ENCODE data around the gene SIRT2. TPM values are rescaled to one million over a fixed set of nuclear protein-coding genes. Genes with fewer than 3 reads are reported as not detected.

The SIRT2 gene
- total RNA-seq, 6 donors from 2014 or later = 45.2 to 93.2 (median 59.1) TPM

DNA sequence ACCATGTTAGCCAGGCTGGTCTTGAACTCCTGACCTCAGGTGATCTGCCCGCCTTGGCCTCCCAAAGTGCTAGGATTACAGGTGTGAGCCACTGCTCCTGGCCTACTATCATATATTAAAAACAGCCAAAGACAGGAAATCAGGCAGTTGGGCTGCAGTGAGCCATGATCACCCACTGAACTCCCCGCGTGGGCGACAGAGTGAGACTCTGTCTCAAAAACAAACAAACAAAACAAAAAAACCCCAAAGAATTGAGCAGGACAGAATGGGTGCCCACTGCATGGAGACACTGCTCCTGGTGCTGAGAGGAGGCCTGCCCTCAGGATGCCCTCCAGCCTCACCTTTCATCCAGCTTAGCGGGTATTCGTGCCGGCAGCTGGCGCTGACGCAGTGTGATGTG, 16.1 kb downstream of the SIRT2 start:
- Histone ChIP-seq H3K9me3 (no peaks in the 10 kb centered on the region), H3K4me3 (no peak overlapping the region), H3K36me3 (peaks cover 0 to 65% (median 38%) of the 10 kb centered on the region in 4 donors), H3K27ac (no peak overlapping the region), H3K27me3 (no peaks in the 10 kb centered on the region), H3K4me1 (peaks cover 5 to 6% (median 6%) of the 10 kb centered on the region in 4 donors)
- TF ChIP-seq, protein P1, sequence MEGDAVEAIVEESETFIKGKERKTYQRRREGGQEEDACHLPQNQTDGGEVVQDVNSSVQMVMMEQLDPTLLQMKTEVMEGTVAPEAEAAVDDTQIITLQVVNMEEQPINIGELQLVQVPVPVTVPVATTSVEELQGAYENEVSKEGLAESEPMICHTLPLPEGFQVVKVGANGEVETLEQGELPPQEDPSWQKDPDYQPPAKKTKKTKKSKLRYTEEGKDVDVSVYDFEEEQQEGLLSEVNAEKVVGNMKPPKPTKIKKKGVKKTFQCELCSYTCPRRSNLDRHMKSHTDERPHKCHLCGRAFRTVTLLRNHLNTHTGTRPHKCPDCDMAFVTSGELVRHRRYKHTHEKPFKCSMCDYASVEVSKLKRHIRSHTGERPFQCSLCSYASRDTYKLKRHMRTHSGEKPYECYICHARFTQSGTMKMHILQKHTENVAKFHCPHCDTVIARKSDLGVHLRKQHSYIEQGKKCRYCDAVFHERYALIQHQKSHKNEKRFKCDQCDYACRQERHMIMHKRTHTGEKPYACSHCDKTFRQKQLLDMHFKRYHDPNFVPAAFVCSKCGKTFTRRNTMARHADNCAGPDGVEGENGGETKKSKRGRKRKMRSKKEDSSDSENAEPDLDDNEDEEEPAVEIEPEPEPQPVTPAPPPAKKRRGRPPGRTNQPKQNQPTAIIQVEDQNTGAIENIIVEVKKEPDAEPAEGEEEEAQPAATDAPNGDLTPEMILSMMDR (IDR thresholded peaks at IDR 0.05) = no peak
- no peak for TF ChIP-seq POLR2AphosphoS5 (IDR thresholded peaks at IDR 0.05)
- TF ChIP-seq EP300 (IDR thresholded peaks at IDR 0.05) = no peak
- TF ChIP-seq POLR2A (IDR thresholded peaks at IDR 0.05) = no peak
- DNase-seq = no peak
- 95 to 96% methylated on average over 9 of the region's 9 CpGs for WGBS, 2 donors
- ATAC-seq (ENCODE audit: low FRiP score in 2 of 2) = no peak

DNA sequence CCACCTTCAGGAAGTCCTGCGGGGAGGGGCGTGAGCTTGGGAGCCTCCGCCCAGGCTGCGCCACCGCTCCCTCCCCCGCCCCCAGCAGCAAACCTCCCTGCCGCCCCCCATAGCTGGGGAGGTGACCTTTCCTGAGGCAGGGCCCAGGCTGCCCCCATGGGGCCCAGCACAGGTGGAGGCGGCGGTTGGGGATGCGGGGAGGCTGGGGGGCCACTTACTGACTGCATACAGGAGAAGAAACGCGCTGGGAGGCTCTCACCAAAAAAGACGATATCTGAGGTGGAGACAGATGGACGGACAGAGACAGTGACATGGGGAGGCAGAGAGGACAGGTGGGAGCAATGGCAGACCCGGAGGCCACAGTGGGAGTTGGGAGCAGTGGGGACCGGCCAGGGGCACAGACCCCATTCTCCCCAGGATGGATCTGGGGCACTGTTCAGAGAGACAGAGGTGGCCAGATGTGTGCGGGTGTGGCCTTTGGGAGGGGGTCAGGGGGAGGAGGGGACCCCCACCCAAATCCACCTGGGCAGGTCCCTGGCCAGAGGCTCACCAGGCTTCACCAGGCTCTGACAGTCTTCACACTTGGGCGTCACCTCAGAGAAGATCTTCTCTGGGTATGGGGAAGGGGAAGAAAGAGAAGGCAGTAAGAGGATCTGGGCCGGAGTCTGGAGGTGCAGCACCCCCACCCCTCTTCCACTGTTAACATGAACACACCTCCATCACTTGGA, 18.4 kb downstream of the SIRT2 start:
- Histone ChIP-seq H3K9me3 (no peaks in the 10 kb centered on the region), H3K27ac (no peak overlapping the region), H3K4me3 (no peak overlapping the region), H3K27me3 (no peaks in the 10 kb centered on the region), H3K36me3 (peaks cover 0 to 51% (median 31%) of the 10 kb centered on the region in 4 donors), H3K4me1 (peaks cover 16 to 19% (median 16%) of the 10 kb centered on the region in 4 donors)
- WGBS, 2 donors = 96% methylated on average over 12 to 16 of the region's 19 CpGs
- no peak for ATAC-seq (ENCODE audit: low FRiP score in 2 of 2)
- TF ChIP-seq EP300 (IDR thresholded peaks at IDR 0.05) (no peak), POLR2A (IDR thresholded peaks at IDR 0.05) (no peak), POLR2AphosphoS5 (IDR thresholded peaks at IDR 0.05) (no peak)
- TF ChIP-seq, protein P1 (IDR thresholded peaks at IDR 0.05) = no peak
- peak in 1 of 2 donors; percentile 80 for DNase-seq

DNA sequence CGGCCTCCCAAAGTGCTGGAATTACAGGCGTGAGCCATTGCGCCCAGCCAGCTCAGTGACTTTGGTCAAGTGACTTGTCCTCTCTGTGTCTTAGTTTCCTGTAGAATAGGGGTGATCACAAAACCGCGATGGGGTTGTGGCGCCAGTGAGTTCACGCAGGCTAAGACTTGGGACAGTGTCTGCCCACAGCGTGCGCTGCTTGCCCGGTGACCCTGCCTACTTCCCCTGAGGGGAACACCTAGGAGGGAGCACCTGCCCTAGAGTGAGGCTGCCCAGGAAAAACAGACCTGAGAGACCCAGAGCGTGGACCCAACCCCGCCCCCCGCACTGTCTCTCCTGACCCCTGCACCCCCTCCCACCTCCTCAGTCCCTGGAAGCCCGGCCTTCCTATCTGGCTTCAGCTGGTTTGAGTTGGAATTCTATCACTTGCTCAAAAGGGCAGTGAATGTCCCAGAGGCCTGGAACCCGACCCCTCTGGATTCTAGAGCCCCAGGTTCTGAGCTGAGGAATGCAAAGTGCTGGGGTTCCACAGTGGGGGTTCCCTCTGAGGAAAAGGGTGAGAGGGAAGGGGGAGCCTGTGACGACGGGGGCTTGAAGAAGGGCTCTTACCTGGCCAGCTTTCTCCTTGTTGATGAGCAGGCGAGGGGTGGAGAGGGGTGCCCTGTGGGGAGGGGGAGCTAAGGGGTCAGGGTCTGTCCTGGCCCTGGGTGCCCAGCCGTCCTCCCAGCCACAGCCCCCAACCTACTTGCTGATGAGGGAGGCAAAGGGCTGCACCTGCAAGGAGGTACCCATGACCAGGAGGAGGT, 19.1 kb downstream of the SIRT2 start:
- peaks cover 0 to 51% (median 31%) of the 10 kb centered on the region in 4 donors for H3K36me3 ChIP-seq
- peaks cover 16 to 19% (median 16%) of the 10 kb centered on the region in 4 donors for H3K4me1 ChIP-seq
- no peak for ATAC-seq (ENCODE audit: low FRiP score in 2 of 2)
- no peaks in the 10 kb centered on the region for H3K9me3 ChIP-seq
- H3K27me3 ChIP-seq = no peaks in the 10 kb centered on the region
- WGBS, 2 donors = 93 to 94% methylated on average over 6 to 19 of the region's 19 CpGs
- no peak overlapping the region for H3K27ac ChIP-seq
- H3K4me3 ChIP-seq = no peak overlapping the region
- DNase-seq = no peak
- TF ChIP-seq EP300 (IDR thresholded peaks at IDR 0.05) (no peak), POLR2AphosphoS5 (IDR thresholded peaks at IDR 0.05) (no peak), POLR2A (IDR thresholded peaks at IDR 0.05) (no peak)
- TF ChIP-seq, protein P1 (IDR thresholded peaks at IDR 0.05) = no peak

DNA sequence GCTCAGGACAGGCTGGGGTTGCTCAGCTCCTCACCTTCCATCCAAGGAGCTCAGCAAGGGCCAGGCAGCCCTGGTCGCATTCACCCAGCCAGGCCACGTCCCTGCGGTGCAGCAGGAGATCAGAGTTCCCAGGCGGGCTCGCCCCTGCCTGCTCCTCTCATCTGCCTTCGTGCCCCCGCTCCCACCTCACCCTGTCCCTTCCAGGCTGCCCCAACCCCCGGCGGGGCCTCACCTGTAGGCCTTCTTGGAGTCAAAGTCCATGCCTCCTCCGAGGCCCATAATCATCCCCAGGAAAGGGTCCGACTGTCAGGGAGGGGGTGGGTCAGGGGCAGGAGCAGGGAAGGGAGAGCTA, 20.0 kb downstream of the SIRT2 start:
- Histone ChIP-seq H3K27ac (peak overlapping the region in 1 of 4 donors; percentile 89), H3K4me1 (peaks cover 16 to 19% (median 16%) of the 10 kb centered on the region in 4 donors), H3K9me3 (no peaks in the 10 kb centered on the region), H3K27me3 (no peaks in the 10 kb centered on the region), H3K36me3 (peaks cover 0 to 51% (median 31%) of the 10 kb centered on the region in 4 donors), H3K4me3 (no peak overlapping the region)
- DNase-seq (no peak), ATAC-seq (ENCODE audit: low FRiP score in 2 of 2) (no peak)
- 89 to 98% methylated on average over 4 to 11 of the region's 11 CpGs for WGBS, 2 donors
- no peak for TF ChIP-seq POLR2A (IDR thresholded peaks at IDR 0.05)
- TF ChIP-seq POLR2AphosphoS5 (IDR thresholded peaks at IDR 0.05) = no peak
